Stimulated activated CD4-positive, alpha-beta T cell treated with anti-CD3 and anti-CD28 coated beads, TNF-alpha, amount 100 ng/mL, for 24 hours (primary cell): ENCODE data around the gene BAHCC1.
"Not testable (repeated sequence)": the region's sequence is repeated elsewhere in the genome, so short reads cannot be mapped to it uniquely, and the experiment has no call there.

Source experiments
- DNase-seq, 3 experiments: peaks; one replicate each; pipeline ENCODE4 v3.0.0-alpha.2; 2020; ENCODE audit warnings: low read depth in 3 of 3

Gene BAHCC1

GRCh38 chr17:81394921-81395599 is at the start of gene BAHCC1:
BAHCC1 (plus strand) TSS chr17:81395457; CDS start chr17:81399740, 4,283 bp downstream.
- peak; percentile 71 to 95 (median 78) for DNase-seq

GRCh38 chr17:81346090-81346907 is 49.0 kb upstream of the BAHCC1 start:
- peak; percentile 87 to 97 (median 93) for DNase-seq

GRCh38 chr17:81346908-81347349 is 48.3 kb upstream of the BAHCC1 start:
- DNase-seq: no peak

DNA sequence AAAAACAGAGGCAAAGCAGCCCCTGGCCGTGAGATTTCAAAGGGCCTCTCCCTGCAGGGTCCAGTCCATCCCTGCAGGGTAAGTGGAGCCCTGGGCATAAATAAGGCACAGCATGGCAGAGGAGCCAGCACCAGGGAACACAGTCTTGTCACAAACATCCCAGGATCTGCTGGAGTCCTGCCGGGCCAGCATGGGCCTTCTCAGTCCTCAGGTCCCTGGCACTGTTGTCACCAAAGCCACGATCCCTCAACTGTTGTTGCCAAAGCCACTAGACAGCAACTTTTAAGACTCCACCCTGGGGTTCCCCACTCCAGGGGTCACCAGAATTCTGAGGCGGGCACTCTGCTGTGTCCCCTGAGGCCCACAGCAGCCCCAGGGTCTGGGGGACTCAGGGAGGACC is 47.8 kb upstream of the BAHCC1 start:
- no peak for DNase-seq

DNA sequence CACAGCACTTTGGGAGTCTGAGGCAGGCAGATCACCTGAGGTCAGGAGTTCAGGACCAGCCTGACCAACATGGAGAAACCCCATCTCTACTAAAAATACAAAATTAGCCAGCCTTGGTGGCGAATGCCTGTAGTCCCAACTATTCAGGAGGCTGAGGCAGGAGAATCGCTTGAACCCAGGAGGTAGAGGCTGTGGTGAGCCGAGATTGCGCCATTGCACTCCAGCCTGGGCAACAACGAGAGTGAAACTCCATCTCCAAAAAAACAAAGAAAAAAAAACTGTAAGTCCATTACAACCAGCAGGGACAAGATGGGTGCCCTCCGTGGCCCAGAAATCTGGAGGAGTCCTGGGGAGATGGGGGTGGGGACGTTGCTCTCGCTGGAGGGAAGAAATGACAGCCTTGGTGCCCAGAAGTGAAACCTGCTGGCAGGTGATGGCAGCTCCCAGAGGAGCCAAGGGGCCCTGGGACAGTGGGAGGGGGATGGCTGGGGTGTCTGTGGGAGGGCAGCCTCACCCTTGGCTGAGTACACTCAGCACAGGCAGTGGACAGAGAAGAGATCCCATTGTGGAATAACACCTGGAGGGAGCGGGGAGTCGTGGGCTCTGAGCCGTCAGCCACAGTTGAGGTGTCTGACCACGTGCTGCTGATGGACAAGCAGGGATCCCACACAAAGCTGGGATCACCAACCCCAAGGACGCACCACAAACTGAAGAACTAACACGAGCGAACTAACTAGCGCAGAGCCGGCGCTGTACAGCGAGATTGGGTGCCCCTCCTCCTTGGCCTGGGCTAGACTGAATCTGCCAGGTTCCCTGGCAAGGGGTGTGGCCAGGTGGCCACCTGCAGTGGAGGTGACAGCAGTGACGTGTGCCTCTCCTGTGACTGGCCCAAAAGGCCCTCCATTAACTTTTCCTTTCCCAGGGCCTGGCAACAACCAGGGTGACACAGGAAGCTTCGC is 46.9 kb upstream of the BAHCC1 start:
- DNase-seq: no peak

DNA sequence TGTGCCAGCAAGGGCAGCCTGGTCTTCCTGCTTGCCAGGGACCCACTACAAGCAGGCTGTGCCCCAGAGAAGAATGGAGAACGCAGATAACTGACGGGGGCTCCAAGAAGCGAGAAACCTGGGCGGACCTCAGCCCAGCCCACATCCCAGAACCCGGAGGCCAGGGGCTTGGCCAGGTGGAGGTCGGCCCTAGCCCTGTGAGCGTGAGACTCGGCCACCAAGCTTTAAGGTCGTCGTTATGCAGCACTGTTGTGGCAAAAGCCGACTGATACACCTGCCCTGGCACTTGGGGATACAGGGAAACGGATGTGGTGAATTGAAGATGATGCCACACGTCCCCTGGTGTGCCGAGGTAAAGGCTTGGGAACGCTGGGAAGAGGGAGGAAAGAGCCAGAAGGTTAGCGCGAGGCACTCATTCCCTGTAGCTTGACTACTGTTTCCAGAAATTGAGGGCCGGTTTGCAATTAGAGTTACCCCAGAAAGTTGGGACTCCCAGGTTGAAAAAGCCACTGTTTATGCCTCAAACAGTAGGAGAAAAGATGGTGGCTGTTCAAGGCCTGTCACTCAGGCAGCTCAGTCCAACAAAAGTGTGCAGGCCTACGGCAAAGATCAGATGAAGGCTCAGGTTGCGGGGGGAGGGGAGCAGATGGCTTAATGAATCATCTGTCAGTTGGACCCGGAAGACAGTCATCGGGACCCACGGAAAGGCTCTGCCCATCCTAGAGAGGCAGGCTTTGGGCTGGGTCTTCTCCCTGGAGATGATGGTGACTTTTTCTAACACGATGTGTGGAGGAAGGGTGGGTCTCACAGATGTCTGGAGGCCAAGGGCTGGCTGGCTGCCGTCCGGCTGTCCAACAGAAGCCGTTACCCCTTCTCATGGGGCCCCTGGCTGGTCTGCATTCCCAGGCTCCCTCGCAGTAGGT is 45.6 kb upstream of the BAHCC1 start:
- no peak for DNase-seq

DNA sequence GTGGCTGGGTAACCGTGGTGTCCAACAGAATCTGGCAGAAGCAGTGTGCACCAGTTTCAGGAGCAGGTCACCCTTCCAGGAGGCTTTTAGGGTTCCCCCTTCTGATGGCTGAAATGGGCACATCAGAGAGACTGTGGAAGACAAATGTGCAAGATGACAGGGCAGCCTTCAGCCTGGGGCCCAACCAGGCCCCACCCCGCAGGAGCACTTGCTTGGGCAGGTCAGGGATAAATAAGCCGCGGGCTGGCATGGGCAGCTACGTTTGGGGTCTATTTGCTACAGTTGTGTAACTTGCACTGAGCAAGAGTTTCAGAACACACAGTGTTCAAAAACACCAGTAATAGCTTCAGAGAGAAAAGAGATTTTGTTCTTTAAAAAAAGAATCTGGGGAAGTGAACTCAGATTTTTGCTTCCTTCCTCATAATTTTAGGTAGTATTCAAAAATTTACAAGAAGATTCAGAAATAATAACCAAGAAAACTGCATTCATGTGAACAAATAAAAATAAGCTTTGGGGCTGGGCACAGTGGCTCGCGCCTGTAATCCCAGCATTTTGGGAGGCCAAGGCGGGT is 44.9 kb upstream of the BAHCC1 start:
- no peak for DNase-seq

DNA sequence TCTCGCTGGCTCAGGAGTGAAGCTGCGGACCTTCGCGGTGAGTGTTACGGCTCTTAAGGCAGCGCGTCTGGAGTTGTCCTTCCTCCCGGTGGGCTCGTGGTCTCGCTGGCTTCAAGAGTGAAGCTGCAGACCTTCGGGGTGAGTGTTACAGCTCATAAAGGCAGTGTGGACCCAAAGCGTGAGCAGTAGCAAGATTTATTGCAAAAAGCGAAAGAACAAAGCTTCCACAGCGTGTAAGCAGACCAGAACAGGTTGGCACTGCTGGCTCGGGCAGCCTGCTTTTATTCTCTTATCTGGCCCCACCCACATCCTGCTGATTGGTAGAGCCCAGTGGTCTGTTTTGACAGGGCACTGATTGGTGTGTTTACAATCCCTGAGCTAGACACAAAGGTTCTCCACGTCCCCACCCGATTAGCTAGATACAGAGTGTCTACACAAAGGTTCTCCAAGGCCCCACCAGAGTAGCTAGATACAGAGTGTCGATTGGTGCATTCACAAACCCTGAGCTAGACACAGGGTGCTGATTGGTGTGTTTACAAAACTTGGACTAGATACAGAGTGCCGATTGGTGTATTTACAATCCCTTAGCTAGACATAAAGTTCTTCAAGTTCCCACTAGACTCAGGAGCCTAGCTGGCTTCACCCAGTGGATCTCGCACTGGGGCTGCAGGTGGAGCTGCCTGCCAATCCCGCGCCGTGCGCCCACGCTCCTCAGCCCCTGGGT is 43.8 kb upstream of the BAHCC1 start:
- not testable (repeated sequence) for DNase-seq

- not testable (repeated sequence) for DNase-seq
These were observed 43.2 kb upstream of the BAHCC1 start for GRCh38 chr17:81352056-81352455.

DNA sequence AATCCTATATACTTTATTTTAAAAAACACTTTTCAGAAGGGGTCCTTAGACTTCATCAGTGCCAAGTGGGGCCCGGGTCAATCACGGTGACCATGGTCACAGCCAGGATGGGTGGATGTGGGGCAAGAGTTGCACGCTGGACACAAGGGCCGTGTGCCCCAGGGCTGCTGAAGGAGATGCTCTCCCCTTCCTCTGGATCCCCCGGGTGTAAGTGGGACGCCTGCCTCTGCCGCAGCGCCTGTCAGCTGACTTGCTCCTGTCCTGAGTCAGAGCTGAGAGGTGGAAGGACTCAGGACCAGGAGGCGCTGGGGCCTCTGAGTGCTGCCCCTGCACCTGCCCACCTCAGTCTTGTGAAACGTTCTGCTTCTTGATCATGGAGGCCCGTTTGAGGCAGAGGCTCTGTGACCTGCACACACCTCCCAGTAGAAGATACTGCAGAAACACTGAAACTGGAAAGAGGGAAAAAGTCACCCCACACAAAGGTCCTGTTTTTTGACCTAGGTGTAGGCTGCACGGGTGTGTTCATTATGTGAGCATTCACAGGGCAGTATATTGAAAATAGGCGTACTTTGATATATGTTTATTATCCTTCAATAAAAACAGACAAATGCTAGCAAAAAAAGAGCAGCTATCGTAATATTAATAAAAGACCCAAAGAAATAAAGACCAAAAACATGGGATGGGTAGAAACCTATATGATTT is 40.9 kb upstream of the BAHCC1 start:
- no peak for DNase-seq

DNA sequence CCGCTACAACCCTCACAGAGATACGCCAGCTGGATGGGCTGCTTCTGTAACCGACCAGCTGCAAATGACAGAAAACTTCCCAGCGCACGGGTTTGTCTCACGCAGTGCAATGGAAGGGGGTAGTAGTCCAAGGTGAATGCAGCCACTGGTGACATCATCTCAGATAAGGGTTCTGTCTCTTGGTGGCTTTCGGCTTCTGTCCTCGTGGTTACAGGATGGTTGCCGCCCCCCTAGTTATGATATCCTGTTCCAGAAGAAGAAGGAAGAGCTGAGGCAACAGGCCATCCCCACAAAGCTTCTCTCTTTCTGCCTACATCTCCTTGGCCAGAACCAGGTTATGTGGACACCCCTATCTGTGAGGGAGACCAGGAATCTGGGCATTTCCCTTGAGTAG is 40.3 kb upstream of the BAHCC1 start:
- DNase-seq: no peak

GRCh38 chr17:81359218-81359617 is 36.0 kb upstream of the BAHCC1 start:
- no peak for DNase-seq

DNA sequence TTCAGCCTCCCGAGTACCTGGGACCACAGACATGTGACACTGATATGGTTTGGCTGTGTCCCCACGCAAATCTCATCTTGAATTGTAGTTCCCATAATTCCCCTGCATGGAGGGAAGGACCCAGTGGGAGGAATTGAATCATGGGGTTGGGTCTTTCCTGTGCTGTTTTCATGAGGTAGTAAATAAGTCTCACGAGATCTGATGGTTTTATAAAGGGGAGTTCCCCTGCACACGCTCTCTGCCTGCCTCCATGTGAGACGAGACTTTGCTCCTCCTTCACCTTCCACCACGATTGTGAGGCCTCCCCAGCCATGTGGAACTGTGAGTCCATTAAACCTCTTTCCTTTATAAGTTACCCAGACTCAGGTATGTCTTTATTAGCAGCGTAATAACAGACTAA is 33.3 kb upstream of the BAHCC1 start:
- DNase-seq: not testable (repeated sequence)

DNA sequence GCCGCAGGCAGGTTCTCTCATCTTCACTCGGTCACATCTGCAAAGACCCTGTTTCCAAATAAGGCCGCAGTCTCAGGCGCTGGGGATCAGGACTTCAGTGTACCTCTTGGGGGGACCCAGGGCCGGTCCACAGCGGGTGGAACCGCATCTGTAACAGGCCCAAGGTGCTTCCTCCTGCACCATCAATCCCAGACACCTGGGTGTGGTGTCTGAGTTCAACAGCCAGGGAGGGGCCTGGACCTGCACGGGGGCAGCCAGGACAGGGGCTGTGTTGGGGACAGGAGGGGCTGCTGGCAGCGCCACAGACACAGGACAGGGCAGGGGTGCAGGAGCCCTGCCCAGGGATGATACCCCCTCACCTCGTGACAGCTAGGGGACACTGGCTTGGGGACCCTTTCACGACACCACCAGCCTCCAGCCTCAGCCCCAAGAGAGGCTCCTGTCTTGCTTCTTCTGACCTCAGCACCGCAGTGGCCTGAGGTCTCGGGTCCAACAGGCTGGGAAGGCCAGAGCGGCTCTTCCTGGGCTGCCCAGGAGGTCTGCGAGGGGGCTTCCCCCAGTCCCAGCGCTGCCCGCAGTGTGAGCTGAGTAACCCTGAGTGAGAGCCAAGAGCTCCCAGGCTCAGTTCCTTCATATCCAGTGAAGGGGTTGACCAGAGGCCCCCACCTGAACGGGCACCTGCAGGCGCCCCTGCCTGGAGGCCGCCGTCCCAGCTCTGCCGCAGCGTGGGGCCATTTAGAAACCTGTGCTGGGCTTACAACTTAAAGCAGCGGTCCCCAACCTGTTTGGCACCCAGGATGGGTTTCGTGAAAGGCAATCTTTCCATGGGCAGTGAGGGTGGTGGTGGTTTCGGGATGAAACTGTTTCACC is 30.7 kb upstream of the BAHCC1 start:
- DNase-seq: no peak

GRCh38 chr17:81365148-81365600 is 30.1 kb upstream of the BAHCC1 start:
- DNase-seq: peak in 1 of 3 experiments; percentile 37

DNA sequence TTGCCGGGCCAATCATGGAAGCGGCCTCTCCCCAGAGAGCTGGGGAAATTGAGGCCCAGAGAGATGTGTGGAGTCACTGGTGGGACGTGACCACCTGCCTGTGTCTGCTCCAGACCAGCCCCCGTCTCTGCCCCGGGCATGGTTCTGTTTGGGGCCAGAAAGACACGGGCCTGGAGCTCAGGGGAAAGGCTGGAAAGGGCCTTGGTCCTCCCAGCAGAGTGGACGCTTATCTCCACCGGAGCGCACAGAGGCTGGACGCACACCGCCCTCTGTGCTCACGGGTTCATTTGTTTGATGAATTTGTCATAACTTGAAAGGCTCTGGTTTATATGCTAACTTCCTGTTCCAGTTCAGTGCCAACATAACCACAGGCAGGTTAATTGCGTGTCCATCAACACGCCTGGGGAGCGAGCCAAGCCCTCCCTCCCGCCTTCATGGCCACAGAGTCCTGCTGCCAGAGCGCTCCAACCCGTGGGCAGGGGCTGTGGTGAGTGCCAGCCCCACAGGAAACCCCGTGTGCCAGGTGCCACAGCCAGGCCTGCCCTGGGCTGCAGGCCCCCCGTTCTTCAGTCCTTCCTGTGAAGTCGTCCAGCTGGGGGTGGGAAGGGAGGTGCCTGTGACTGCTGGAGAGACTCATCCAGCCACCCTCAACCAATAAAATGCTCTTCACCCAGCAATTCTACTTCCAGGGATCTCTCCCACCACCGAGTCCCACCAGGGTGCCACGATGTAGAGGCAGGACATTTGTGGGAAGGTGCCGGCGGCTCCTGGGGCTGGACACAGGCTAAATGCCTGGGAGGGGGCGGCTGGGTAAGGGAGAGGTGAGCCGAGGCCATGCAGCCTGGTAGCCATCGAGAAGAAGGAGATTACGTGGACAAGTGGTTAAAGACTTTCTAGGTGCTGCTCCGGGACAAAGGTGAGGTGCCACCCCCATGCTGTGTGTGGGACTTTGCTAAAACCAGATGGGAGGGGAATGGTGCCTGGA is 29.4 kb upstream of the BAHCC1 start:
- DNase-seq: no peak

DNA sequence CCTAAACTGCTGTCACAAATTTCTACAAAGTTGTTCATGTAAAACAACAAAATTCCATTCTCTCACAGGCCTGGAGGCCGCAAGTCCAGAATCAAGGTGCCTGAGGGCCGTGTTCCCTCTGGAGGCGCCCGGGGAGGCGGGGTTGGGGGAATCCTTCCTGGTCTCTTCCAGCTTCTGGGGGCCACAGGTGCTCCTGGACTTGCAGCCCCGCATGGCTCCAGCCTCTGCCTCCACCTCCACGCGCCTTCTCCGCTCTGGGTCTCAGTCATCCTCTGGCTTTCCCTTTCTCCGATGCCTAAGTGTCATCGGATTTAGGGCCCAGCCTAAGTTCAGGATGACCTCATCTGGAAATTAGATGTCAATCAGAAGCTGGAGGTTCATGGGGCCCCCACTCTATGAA is 28.6 kb upstream of the BAHCC1 start:
- DNase-seq: no peak
